GM19397 (cell line): ENCODE measurements around the gene SPEG.

Experiments
- ATAC-seq: cut with Tn5 transposase; IDR thresholded peaks from one replicate; pipeline ENCODE4 v1.9.1; 2021; ENCODE audit warnings: mild to moderate bottlenecking, moderate library complexity; ENCODE audit not compliant: unreplicated experiment

Gene SPEG

DNA sequence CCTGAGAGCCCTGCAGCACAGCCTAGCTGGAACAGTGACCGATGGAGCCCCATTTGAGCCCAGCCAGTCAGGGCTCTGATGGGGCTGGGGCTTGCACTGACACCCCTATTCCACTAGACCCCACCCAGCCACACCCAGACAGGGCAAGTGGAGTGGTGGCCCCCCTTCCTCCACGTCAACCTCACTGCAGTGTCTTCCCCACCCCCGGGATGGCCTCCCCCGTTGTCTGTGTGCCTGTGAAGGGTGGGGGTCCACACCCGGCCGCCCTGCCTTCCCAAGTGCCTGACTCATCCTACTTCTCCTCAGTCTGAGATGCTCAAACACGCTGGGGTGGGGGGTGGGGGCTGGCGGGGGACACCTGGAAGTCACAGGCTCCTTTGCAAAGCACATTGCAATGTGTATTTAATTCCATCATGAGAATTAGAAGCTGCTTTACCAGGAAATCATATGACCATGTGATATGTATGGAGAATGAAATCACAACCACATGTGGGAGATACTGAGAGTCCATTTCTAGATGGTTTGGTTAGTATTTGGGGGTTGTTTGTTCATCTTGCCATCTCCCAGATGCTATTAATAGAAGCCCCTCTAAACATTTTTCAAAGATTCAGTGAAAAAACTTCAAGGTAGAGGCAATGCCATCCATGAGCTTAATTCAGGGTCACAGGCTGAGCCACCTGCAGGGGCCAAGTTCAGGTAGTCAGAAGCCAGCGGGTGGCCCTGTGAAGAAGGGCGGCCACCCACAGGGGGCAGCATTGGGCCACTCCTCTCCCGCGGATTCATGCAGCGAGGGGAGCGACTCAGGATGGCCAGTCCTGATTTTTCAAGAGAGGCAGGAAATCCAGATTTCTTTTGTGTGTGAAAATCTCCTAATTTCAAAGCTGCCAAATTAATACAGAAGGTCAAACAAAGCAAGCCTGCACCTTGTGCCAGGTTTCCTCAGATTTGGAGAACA lies 41.3 kb downstream of the SPEG start:
- ATAC-seq: no peak

DNA sequence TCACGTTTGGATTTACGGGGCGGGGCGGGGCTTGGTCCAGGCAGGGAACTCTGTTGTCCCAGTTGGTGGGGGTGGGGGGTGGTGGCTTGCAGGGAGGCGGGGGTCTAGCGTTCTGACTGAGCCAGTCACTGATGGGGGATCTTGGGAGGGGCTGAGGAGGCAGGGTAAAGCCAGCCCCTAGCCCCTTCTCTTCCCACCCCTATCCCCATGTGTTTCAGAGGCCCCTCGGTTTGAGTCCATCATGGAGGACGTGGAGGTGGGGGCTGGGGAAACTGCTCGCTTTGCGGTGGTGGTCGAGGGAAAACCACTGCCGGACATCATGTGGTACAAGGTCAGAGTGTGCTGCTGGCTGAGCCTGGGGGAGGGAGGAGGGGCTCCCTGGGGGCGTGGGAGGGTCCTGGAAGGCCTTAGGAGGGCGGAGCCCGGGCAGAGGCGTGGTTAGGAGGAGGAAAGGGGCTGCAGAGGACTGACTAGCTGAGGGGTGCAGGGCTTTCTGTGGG lies 42.1 kb downstream of the SPEG start:
- ATAC-seq: no peak

DNA sequence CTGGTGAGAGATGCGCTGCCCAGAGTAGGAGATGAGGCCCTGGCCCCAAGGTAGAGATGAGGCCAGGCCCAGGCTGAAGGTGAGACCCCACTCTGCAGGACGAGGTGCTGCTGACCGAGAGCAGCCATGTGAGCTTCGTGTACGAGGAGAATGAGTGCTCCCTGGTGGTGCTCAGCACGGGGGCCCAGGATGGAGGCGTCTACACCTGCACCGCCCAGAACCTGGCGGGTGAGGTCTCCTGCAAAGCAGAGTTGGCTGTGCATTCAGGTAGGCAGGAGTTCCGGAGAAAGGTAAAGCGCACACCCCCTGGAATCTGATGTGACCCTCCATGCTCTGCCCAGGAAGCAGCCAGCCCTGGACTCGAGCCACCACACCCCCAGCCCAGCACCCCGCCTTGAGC lies 42.5 kb downstream of the SPEG start:
- no peak for ATAC-seq

DNA sequence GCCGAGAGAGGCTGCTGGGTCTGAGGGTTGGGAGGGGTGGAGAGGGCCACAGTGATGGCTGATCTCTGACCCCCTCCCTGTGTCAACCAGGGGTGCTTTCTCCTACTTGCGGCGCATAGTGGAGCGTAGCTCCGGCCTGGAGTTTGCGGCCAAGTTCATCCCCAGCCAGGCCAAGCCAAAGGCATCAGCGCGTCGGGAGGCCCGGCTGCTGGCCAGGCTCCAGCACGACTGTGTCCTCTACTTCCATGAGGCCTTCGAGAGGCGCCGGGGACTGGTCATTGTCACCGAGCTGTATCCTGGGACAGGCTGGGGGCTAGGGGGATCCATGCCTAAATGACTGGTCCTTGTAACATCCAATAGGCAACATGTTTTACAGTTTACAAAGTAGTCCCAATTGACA lies 43.2 kb downstream of the SPEG start:
- no peak for ATAC-seq

DNA sequence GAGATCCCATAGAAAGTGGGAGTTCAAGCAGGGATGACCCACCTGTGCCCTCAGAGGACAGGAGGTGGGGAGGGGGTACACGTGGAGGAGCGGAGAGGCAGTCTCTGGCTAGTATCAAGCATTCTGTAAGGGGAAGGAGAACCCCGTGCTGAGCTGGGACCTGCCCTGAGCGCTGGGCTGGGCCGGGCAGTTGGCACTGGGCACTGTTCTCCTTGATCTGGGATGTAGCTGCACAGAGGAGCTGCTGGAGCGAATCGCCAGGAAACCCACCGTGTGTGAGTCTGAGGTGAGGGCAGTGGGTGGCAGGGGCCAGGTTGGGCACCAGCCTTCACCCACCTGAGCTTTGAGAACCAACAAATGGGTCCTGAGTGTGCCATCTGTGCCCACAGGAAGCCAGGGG lies 44.3 kb downstream of the SPEG start:
- no peak for ATAC-seq

DNA sequence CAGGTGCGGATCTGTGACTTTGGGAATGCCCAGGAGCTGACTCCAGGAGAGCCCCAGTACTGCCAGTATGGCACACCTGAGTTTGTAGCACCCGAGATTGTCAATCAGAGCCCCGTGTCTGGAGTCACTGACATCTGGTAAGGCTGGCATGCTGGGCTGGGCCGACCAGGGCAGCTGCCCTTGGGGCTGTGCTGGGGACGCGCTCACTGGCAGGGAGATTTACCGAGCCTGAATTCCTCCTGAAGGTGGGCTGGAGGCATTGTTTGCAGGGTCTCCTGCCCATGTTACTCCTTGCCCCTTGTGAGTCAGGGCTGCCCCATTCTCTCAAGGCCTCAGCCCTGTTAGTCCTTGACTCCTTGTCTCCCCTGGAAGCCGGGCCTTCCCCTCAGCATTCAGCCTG lies 45.4 kb downstream of the SPEG start:
- ATAC-seq: no peak

DNA sequence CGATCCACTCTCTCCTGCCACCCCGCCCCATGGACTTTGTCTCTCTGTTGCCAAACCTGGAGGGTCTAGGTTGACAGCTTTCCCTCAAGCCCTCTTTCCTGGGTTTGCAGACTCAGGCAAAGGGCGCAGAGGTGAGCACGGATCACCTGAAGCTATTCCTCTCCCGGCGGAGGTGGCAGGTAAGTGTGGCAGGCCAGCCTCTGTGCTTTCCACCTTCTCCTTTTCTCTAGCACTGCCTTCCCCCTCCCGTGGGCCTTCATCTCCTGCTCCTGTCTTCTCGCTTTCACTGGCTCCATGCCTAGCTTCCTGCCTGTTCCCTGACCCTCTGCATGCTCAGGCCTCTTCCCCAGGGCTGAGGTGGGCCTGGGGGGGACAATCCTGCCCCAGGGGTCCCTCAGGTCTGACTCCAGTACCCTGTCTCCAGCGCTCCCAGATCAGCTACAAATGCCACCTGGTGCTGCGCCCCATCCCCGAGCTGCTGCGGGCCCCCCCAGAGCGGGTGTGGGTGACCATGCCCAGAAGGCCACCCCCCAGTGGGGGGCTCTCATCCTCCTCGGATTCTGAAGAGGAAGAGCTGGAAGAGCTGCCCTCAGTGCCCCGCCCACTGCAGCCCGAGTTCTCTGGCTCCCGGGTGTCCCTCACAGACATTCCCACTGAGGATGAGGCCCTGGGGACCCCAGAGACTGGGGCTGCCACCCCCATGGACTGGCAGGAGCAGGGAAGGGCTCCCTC lies 48.2 kb downstream of the SPEG start:
- no peak for ATAC-seq

DNA sequence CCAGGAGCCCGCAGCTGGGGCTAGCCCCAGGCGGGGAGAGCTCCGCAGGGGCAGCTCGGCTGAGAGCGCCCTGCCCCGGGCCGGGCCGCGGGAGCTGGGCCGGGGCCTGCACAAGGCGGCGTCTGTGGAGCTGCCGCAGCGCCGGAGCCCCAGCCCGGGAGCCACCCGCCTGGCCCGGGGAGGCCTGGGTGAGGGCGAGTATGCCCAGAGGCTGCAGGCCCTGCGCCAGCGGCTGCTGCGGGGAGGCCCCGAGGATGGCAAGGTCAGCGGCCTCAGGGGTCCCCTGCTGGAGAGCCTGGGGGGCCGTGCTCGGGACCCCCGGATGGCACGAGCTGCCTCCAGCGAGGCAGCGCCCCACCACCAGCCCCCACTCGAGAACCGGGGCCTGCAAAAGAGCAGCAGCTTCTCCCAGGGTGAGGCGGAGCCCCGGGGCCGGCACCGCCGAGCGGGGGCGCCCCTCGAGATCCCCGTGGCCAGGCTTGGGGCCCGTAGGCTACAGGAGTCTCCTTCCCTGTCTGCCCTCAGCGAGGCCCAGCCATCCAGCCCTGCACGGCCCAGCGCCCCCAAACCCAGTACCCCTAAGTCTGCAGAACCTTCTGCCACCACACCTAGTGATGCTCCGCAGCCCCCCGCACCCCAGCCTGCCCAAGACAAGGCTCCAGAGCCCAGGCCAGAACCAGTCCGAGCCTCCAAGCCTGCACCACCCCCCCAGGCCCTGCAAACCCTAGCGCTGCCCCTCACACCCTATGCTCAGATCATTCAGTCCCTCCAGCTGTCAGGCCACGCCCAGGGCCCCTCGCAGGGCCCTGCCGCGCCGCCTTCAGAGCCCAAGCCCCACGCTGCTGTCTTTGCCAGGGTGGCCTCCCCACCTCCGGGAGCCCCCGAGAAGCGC lies 49.1 kb downstream of the SPEG start:
- ATAC-seq: no peak

DNA sequence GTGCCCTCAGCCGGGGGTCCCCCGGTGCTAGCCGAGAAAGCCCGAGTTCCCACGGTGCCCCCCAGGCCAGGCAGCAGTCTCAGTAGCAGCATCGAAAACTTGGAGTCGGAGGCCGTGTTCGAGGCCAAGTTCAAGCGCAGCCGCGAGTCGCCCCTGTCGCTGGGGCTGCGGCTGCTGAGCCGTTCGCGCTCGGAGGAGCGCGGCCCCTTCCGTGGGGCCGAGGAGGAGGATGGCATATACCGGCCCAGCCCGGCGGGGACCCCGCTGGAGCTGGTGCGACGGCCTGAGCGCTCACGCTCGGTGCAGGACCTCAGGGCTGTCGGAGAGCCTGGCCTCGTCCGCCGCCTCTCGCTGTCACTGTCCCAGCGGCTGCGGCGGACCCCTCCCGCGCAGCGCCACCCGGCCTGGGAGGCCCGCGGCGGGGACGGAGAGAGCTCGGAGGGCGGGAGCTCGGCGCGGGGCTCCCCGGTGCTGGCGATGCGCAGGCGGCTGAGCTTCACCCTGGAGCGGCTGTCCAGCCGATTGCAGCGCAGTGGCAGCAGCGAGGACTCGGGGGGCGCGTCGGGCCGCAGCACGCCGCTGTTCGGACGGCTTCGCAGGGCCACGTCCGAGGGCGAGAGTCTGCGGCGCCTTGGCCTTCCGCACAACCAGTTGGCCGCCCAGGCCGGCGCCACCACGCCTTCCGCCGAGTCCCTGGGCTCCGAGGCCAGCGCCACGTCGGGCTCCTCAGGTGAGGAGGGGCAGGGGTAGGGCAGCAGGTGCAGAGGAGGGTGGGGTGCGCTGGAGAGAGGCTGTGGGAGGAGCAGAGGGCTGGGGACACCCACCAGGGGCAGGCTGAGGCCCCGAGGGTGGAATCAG lies 49.9 kb downstream of the SPEG start:
- ATAC-seq: no peak

DNA sequence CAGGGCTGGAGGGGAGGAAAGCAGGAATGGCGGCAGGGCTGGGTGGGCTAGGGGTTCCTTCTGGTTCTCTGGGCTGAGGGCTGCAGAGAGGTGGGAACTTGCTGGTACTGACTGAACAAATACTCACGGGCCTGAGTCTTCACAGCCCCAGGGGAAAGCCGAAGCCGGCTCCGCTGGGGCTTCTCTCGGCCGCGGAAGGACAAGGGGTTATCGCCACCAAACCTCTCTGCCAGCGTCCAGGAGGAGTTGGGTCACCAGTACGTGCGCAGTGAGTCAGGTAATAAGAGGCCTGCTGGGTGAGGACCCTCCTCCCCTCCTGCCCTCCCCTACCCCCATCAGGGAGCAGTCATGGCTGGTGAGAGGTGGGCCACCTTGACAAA lies 50.5 kb downstream of the SPEG start:
- ATAC-seq: no peak

DNA sequence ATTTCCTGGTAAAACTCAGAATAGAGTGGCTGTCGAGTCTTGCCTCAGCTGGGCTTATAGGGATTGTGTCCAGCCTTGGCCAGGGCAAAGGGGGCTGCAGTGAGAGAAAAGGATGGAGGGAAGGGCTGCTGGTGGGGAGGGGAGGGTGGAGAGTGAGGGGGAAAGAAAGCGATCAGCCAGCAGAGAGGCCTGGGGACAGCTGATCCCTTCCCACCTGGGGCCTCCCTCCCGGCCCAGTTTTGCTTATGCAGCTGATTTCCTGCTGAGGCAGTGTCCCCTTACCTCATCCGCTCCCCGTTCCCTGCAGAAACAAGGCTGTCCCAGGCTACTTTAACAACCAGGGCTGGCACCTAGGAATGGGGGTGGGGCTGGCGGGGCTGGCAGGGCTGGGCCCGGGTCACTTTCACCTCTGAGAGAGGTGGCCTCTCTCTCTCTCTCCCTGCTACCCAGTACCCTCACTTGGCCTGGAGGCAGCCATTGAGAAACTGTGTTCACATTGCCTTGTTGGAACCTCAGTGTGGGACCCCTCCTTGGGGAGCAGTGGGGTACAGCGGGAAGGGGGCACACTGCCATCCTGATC lies 51.8 kb downstream of the SPEG start:
- ATAC-seq: no peak

DNA sequence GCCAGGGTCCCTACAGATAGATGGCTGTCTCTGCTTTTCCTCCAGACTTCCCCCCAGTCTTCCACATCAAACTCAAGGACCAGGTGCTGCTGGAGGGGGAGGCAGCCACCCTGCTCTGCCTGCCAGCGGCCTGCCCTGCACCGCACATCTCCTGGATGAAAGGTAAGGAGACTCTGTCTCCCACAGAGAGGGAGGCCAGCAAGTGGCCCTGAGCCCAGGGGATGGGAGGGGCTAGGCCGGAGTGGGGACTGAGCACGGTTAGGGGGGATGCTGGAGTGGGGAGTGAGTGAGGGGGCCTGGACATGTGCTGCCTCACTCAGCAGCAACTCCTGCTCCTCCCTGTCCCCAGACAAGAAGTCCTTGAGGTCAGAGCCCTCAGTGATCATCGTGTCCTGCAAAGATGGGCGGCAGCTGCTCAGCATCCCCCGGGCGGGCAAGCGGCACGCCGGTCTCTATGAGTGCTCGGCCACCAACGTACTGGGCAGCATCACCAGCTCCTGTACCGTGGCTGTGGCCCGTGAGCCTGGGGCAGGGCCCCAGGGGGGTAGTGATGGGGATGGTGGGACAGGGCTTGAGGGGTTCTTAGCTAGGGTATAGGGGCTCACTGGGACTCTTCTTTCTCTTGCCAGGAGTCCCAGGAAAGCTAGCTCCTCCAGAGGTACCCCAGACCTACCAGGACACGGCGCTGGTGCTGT lies 53.7 kb downstream of the SPEG start:
- no peak for ATAC-seq

DNA sequence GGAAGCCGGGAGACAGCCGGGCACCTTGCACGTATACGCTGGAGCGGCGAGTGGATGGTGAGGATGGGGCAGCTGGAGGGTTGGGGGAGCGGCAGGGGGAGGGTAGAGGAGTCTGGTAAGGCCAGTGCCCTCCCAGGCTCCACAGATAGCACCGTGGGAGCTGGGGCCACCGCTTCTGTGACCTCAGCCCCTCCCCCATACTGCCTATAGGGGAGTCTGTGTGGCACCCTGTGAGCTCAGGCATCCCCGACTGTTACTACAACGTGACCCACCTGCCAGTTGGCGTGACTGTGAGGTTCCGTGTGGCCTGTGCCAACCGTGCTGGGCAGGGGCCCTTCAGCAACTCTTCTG lies 54.2 kb downstream of the SPEG start:
- ATAC-seq: no peak

DNA sequence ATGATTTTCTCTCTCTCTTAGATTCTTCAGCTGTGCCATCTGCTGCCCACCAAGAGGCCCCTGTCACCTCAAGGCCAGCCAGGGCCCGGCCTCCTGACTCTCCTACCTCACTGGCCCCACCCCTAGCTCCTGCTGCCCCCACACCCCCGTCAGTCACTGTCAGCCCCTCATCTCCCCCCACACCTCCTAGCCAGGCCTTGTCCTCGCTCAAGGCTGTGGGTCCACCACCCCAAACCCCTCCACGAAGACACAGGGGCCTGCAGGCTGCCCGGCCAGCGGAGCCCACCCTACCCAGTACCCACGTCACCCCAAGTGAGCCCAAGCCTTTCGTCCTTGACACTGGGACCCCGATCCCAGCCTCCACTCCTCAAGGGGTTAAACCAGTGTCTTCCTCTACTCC lies 54.7 kb downstream of the SPEG start:
- ATAC-seq: no peak

DNA sequence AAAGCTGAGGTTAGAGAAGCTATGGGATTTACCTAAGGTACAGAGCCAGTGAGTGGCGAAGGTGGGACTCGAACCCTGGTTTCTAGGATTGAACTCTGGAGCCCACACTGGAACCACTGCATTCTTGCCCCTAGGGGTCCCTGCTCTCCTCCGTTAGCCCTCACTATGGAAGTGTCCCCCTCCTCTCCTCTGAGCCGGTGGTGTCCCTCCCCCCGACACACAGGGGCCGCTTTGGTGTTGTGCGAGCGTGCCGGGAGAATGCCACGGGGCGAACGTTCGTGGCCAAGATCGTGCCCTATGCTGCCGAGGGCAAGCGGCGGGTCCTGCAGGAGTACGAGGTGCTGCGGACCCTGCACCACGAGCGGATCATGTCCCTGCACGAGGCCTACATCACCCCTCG lies 55.5 kb downstream of the SPEG start:
- no peak for ATAC-seq

DNA sequence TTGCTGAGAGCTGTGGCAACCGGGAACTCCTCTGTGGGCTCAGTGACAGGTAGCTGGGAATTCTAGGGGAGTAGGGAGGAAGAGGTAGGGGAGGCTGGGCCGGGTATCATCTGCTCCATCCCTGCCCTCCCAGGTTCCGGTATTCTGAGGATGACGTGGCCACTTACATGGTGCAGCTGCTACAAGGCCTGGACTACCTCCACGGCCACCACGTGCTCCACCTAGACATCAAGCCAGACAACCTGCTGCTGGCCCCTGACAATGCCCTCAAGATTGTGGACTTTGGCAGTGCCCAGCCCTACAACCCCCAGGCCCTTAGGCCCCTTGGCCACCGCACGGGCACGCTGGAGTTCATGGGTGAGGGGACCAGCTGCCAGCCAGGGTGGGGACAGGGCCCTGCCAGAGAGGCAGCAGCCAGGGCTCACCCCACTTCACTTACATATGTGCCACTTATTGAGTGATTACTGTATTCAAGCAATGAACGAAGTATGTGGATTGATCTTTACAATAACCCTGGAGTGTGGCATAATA lies 56.0 kb downstream of the SPEG start:
- ATAC-seq: no peak

DNA sequence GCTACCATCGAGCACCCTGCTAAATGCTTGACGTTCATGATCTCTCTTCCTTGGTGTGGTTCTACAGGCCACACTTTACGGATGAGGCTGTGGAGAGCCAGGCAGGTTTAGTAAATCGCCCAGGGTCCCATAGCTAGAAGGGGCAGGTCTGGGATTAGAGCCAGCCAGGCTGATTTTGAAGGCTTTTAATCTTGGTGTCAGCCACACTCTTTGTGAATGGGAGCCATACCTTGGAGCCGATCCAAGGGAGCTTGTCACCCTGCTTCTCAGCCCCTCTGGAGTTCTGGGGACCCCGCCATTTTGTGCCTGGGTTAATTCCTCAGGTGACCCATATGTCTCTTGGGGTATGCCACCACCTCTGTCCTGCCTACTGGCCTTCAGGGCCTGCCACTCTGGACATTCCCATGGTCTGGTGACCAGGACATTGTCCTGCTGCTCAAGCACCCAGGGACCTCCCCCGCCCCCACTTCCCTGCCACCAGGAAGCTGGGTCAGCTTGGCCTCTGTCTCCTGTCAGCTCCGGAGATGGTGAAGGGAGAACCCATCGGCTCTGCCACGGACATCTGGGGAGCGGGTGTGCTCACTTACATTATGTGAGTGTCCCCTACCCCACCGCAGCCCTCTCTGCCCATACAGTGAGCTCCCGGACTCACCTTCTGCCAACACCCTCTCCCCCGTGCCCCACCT lies 56.8 kb downstream of the SPEG start:
- ATAC-seq: no peak

DNA sequence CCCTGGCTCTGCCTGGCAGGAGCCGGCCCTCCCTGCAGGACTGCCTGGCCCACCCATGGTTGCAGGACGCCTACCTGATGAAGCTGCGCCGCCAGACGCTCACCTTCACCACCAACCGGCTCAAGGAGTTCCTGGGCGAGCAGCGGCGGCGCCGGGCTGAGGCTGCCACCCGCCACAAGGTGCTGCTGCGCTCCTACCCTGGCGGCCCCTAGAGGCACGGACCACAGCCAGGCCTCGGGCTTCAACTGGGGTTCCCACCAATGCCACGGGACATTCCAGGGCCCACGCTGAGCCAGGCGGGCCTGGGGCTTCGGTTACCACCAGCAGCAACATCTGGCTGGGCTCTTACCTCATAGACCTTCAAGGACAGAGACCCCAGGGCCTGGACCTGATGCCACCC lies 57.9 kb downstream of the SPEG start:
- no peak for ATAC-seq
